ENCODE results near the gene PGLYRP3. TPM values are rescaled to one million over a fixed set of nuclear protein-coding genes. Genes with fewer than 3 reads are reported as not detected.

The PGLYRP3 gene
- total and polyA plus RNA-seq, 3 donors from 2014 or later = 0.28 TPM; not detected in 2

DNA sequence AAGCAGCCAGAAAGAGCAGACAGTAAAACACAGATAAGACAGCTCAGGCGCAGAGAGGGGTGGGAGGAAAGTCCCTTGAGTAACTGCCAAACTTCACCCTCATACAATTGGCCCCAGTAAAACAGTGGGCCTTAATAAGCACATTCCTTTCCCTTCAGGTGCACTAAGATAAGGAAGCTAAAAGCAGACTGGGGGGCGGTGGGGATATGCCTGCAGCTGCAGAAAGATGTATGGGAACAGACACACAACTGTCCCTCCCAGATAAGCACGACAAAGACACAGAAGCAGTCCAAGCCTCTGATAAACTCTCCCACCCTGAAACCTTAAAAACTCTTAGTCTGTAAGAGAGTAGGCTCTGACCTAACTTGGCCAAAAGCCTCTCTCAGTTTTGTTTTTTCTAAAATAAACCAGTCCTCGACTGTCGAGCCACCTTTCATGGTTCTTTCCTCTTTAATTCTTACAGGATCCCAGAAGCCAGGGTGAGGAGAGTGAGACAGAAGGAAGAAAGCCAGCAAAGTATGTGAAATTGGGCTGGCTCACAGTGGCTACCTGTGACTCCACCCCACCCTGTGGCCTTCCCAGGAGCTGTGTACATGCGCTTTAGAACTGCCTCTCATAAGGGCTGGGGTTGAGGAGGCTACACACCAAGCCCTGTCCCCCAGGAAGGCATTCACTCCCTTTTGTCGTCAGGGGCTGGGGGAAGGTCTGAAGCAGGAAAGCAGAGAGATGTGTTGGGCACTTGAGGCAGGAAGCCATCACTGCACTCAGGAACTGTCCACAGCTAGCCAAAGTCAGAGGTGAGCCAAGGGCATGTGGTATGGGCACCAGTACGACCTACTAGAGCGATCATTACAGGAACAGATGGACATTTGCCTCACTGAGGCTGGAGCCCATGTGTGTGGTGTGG is 31.3 kb upstream of the PGLYRP3 start:
- no peaks in the 10 kb centered on the region for H3K27me3 ChIP-seq
- no peaks in the 10 kb centered on the region for H3K36me3 ChIP-seq (ENCODE audit: low read depth, missing control alignments)
- DNase-seq = no peak
- H3K27ac ChIP-seq = no peak overlapping the region
- H3K4me1 ChIP-seq = peaks cover 10% of the 10 kb centered on the region
- no peaks in the 10 kb centered on the region for H3K9me3 ChIP-seq
- TF ChIP-seq, protein P1, sequence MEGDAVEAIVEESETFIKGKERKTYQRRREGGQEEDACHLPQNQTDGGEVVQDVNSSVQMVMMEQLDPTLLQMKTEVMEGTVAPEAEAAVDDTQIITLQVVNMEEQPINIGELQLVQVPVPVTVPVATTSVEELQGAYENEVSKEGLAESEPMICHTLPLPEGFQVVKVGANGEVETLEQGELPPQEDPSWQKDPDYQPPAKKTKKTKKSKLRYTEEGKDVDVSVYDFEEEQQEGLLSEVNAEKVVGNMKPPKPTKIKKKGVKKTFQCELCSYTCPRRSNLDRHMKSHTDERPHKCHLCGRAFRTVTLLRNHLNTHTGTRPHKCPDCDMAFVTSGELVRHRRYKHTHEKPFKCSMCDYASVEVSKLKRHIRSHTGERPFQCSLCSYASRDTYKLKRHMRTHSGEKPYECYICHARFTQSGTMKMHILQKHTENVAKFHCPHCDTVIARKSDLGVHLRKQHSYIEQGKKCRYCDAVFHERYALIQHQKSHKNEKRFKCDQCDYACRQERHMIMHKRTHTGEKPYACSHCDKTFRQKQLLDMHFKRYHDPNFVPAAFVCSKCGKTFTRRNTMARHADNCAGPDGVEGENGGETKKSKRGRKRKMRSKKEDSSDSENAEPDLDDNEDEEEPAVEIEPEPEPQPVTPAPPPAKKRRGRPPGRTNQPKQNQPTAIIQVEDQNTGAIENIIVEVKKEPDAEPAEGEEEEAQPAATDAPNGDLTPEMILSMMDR (IDR thresholded peaks at IDR 0.05) = no peak
- TF ChIP-seq POLR2A (IDR thresholded peaks at IDR 0.05) = no peak
- WGBS, 2 donors = 47 to 56% methylated on average over 8 to 9 of the region's 9 CpGs
- intact Hi-C loops (cut with DNase I; ENCODE audit: low total_unique reads) = no loop called here
- H3K4me3 ChIP-seq = no peak overlapping the region

DNA sequence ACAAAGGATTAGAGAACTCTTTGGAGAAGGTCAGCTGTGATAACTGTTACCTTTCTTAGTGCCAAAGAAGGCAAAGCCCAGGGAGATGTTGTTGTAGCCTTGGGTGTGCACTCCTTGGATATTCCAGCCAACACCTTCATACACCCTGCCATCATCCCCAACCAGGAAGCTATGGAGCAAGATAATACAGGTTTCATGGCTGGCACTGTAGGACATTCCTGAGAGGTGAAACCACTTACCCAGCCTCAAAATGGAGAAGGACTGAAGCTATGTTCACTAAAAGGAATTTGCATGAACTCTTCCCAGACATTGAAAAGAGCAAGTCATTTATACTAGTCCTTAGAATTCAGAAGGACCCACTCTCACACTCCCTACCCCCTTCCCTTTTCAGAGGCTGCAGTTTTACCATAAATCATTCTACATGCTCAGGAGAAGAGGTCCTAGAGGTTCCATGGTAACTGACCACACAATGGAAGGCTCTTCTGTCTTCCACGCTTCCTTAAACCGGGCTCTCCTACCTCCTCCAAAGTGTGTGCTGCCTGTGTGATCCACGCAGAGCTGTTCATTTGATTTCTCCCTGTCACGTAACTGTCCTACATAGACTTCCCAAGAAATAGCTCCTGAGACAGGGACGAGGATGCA is 30.4 kb upstream of the PGLYRP3 start:
- intact Hi-C loops (cut with DNase I; ENCODE audit: low total_unique reads) = no loop called here
- Histone ChIP-seq H3K27me3 (no peaks in the 10 kb centered on the region), H3K9me3 (no peaks in the 10 kb centered on the region), H3K4me3 (no peak overlapping the region), H3K36me3 (ENCODE audit: low read depth, missing control alignments) (no peaks in the 10 kb centered on the region), H3K27ac (no peak overlapping the region), H3K4me1 (peaks cover 10% of the 10 kb centered on the region)
- WGBS, 2 donors = 24 to 32% methylated on average over 5 of the region's 5 CpGs
- TF ChIP-seq, protein P1 (IDR thresholded peaks at IDR 0.05) = no peak
- TF ChIP-seq POLR2A (IDR thresholded peaks at IDR 0.05) = no peak
- no peak for DNase-seq

DNA sequence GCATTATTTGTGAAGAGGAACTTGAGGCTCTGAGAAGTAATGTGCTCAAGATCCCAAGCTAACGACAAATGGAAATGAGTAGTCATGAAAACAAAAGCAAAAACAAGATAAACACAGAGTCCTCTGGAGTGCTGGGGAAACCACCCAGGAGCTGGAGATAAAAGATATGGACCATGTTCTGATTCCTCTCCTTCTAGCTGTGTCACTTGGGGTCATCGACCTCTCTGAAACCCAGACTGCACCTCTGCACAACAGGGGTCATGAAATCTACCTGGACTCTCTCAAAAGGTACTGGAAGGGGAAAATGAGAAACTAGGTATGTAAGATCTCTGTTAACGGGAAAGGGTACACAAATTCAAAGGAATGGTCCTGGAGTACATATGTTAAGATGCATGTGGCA is 29.4 kb upstream of the PGLYRP3 start:
- Histone ChIP-seq H3K4me1 (peaks cover 10% of the 10 kb centered on the region), H3K9me3 (no peaks in the 10 kb centered on the region), H3K36me3 (ENCODE audit: low read depth, missing control alignments) (no peaks in the 10 kb centered on the region), H3K4me3 (no peak overlapping the region), H3K27me3 (no peaks in the 10 kb centered on the region), H3K27ac (no peak overlapping the region)
- no peak for DNase-seq
- no peak for TF ChIP-seq POLR2A (IDR thresholded peaks at IDR 0.05)
- TF ChIP-seq, protein P1 (IDR thresholded peaks at IDR 0.05) = no peak
- 74 to 75% methylated on average over 3 of the region's 3 CpGs for WGBS, 2 donors
- intact Hi-C loops (cut with DNase I; ENCODE audit: low total_unique reads) = no loop called here

DNA sequence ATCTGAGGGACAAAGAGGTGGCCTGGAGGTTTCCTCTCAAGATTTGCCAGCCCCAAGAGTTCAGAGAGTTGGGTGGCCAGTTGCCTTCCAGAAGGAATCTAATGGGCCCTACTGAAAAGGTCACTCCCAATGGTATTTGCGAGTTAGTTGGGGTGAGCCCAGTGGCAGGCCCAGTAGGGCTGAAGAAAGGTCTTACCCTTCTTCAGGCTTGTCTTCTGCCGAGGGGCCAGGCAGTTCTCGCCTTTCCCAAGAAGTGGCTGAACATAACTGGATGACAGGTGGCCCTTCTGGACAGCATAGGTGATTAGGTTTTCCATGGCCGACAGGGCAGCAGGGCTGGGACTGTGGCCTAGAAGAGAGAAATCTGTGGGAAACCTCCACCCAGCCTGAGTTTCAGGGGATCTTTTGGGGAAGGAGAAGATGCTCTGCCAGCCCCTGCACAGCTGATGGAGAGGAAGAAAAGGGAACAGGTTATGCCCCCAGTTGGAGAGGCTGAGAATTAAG is 28.7 kb upstream of the PGLYRP3 start:
- 92 to 100% methylated on average over 3 to 4 of the region's 4 CpGs for WGBS, 2 donors
- H3K36me3 ChIP-seq (ENCODE audit: low read depth, missing control alignments) = no peaks in the 10 kb centered on the region
- H3K27ac ChIP-seq = no peak overlapping the region
- no peak for TF ChIP-seq POLR2A (IDR thresholded peaks at IDR 0.05)
- TF ChIP-seq, protein P1 (IDR thresholded peaks at IDR 0.05) = no peak
- H3K4me3 ChIP-seq = no peak overlapping the region
- no peaks in the 10 kb centered on the region for H3K9me3 ChIP-seq
- intact Hi-C loops (cut with DNase I; ENCODE audit: low total_unique reads) = no loop called here
- no peaks in the 10 kb centered on the region for H3K27me3 ChIP-seq
- DNase-seq = no peak
- peaks cover 10% of the 10 kb centered on the region for H3K4me1 ChIP-seq
